Subcutaneous adipose tissue (tissue), 4 donors: ENCODE data around the gene TFDP2. TPM values are rescaled to one million over a fixed set of nuclear protein-coding genes. Genes with fewer than 3 reads are reported as not detected.

Source experiments
- total RNA-seq, 4 donors: library from RNA; depleted of rRNA; stranded (reverse); fragments of >200 nt; gene quantifications; one replicate each; pipeline ENCODE4 v1.1.0, GENCODE V29; 2016
- TF ChIP-seq, protein P1 (sequence below): fragments of 450-650 bp; IDR thresholded peaks from one replicate; pipeline ENCODE4 v1.5.1; 2016; ENCODE audit warnings: low read depth, mild to moderate bottlenecking, control low read depth, antibody characterized with exemption, moderate library complexity

TFDP2 gene
- total RNA-seq, 4 donors from 2014 or later: 56.4 to 238 (median 87.4) TPM

DNA sequence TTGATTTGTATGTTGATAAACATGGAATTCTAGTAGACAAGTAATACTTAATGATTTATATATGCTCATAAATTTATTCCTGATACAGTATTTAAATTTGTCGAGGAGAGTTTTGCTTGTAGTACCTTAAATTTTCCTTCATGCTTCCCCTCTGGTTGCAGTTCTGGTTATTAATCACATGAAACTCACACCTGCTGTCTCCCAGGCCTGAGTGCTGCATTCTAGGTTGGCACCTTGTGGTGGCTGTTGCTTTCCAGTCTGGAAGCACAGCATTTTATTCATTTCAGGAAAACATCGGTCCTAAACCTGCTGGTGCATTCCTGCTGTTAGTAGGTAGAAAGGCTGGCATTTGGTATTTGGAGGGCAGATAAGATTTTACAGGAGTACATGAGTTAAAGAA is 228.0 kb downstream of the TFDP2 start:
- TF ChIP-seq, protein P1, sequence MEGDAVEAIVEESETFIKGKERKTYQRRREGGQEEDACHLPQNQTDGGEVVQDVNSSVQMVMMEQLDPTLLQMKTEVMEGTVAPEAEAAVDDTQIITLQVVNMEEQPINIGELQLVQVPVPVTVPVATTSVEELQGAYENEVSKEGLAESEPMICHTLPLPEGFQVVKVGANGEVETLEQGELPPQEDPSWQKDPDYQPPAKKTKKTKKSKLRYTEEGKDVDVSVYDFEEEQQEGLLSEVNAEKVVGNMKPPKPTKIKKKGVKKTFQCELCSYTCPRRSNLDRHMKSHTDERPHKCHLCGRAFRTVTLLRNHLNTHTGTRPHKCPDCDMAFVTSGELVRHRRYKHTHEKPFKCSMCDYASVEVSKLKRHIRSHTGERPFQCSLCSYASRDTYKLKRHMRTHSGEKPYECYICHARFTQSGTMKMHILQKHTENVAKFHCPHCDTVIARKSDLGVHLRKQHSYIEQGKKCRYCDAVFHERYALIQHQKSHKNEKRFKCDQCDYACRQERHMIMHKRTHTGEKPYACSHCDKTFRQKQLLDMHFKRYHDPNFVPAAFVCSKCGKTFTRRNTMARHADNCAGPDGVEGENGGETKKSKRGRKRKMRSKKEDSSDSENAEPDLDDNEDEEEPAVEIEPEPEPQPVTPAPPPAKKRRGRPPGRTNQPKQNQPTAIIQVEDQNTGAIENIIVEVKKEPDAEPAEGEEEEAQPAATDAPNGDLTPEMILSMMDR: no peak

- TF ChIP-seq, protein P1: no peak
Observed at GRCh38 chr3:141920701-141921100, 228.6 kb downstream of the TFDP2 start.

- TF ChIP-seq, protein P1: no peak
Observed at GRCh38 chr3:141915766-141916165, 233.6 kb downstream of the TFDP2 start.

- TF ChIP-seq, protein P1: no peak
Observed at GRCh38 chr3:141915016-141915415, 234.3 kb downstream of the TFDP2 start.

DNA sequence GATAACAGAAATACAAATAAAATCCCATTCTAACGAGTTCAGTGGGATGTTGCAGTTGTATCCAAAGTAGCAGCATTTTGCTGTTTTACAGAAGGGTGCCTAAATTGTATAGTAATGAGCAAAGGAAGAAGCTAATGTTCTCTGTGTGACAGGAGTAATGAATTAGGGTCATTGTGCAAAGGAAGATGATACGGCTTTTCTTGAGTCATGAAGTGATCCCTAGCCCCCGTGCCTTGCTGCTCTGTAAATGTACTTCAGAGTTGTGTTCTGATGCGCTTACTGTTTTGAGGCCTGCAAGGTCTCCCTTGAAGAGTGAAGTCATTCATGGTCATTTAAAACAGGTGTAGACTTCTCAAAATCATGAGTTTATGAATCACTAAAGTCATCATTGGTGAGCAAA is 235.0 kb downstream of the TFDP2 start:
- TF ChIP-seq, protein P1: no peak

- TF ChIP-seq, protein P1: no peak
Observed at GRCh38 chr3:141913150-141913811, 236.1 kb downstream of the TFDP2 start.

GRCh38 chr3:141909408-141909807 is 239.9 kb downstream of the TFDP2 start:
- TF ChIP-seq, protein P1: no peak
